Fibroblast of pulmonary artery (primary cell): ENCODE results near the gene ASPG.

ENCODE experiments used
- DNase-seq: peaks from one replicate; pipeline ENCODE4 v3.0.0-alpha.2; 2010; ENCODE audit warnings: low read depth
- H3K4me3 ChIP-seq: replicated peaks from 2 replicates; pipeline ENCODE4 v1.5.1; 2011; ENCODE audit warnings: low read depth, mild to moderate bottlenecking, control low read depth, low read length, moderate library complexity
- TF ChIP-seq, protein P1 (sequence below): IDR thresholded peaks from 2 replicates; pipeline ENCODE4 v1.5.1; 2011; ENCODE audit warnings: mild to moderate bottlenecking, control low read depth, low read length, inconsistent platforms; ENCODE audit errors: missing control alignments

Gene ASPG

DNA sequence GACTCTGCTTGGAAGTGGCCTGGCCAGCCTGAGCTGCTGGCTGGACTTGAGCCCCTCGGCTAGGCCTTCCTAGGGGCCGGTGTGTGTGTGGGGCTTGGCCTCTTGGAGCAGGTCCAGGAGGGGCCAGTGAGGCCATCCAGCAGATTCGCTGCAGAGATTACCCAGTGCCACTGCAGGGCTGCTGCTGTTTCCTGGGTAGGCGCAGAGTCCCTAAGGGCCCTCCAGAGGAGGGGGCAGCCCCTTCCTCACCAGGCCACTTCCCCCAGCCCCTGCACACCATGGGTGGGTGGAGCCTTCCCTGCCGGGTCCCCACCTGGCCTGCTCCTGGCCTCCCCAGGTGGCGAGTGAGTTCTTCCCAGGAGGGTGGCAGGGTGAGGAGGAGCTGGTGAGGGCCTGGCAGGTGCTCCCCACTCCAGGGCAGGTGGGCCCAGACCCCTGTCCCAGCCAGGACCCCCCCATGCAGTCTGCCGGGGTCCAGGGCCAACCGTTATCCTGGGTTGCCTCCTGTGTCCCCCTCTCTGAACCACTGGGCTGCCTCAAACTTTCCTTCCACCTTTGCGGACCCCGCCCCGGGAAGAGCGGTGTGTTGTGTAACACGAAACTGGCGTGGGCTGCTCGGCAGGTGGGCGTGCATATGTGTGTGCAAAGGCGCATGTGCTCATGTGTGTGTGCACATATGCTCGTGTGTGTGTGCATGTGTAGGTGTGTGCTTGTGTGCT, 25.1 kb downstream of the ASPG start:
- H3K4me3 ChIP-seq, result no peak overlapping the region
- TF ChIP-seq, protein P1, sequence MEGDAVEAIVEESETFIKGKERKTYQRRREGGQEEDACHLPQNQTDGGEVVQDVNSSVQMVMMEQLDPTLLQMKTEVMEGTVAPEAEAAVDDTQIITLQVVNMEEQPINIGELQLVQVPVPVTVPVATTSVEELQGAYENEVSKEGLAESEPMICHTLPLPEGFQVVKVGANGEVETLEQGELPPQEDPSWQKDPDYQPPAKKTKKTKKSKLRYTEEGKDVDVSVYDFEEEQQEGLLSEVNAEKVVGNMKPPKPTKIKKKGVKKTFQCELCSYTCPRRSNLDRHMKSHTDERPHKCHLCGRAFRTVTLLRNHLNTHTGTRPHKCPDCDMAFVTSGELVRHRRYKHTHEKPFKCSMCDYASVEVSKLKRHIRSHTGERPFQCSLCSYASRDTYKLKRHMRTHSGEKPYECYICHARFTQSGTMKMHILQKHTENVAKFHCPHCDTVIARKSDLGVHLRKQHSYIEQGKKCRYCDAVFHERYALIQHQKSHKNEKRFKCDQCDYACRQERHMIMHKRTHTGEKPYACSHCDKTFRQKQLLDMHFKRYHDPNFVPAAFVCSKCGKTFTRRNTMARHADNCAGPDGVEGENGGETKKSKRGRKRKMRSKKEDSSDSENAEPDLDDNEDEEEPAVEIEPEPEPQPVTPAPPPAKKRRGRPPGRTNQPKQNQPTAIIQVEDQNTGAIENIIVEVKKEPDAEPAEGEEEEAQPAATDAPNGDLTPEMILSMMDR, result no peak
- DNase-seq, result no peak

DNA sequence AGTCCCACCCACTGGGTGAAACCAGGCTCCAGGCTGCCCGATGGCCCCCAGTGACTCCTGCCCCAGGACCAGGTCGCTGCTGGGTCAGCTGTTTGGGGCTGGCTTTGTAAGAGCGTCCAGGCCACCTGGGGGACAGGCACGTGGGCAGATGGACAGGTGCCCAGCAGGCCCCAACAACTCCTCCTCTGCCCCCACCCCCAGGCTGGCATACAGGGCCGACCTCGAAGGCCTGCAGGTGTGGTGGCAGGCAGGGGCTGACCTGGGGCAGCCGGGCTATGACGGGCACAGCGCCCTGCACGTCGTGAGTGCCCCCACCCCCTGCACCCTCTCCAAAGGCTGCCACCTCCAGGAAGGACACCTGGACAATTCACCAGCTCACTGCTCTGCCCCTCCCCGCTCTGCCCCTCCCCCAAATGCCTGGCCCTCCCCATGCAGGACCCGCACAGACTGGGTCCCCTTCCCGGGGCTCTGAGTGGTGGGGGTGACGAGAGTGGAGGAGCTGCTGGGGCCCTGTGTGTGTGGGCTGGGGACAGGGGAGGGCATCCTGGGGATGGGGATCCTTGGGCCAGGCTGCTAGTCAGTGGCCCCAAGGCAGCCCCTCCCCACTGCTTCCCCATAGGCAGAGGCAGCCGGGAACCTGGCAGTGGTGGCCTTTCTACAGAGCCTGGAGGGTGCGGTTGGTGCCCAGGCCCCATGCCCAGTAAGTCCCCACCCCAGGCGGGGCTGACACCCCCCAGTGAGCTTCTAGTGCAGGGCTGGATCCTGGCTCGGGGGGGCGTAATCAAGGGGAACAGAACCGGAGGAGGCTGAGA, 26.0 kb downstream of the ASPG start:
- DNase-seq, result no peak
- no peak overlapping the region for H3K4me3 ChIP-seq
- TF ChIP-seq, protein P1, result no peak

DNA sequence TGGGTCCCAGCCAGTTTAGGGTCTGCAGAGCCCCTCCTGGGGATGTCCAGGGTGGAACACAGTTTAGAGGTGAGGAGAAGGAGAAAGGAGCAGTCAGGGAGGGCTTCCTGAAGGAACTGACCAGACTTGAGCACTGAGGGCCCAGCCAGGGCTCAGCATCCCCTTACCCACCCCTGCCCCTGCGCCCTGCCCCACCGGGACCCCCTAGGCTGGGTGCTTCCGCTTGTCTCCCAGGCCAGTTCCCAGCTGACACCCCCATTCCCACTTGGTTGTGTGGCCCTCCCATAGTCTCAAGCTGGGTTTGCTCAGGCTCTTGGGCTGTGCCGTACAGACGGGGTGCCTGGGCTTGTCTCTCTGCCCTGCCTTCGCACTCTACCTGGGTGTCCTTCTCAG, 26.6 kb downstream of the ASPG start:
- no peak for DNase-seq
- H3K4me3 ChIP-seq, result no peak overlapping the region
- TF ChIP-seq, protein P1, result no peak

DNA sequence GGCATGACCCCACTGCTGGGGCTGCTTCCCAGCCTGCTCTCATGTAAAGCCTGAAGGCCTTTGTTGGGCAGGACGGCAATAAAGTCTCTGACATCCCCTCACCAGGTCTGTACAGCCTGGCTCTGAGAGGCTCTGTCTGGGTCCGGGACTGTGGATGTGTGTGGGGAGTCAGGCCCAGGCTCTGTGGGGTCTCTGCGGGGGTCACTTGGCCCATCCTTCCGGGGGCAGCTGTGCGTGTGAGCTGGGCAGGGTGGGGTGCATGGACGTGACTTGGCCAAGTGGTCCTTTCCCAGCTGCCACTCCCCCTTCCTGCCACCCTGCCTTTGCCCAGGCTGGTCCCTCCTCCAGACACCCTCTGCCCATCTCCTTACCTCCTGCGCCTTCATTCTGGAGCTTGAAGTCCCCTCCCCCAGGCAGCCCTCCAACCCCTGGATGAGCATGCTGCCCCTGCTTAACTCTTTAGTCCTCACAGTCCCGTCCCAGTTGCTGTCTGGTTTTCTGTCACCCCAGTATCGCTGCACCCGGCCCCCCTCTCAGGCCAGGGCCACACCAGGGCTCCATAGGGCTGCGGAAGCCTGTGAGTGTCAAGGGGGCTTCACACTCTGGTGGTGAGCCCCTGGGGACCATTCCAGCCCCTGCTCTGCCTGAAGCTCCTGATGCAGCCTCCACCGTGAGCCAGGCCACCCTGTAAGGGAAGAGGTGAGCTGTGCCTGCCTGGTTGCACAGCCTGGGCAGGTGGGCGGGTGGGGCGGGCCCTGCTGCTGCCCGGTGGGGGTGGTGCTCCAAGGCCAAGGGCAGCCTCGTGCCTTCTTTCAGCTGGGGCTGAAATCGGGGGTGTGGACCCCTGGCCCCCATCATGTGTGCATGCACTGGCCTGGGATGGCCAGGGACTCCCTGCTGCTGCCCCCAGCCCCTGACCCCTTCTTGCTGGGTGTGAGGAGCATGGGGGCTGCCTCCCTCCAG, 27.4 kb downstream of the ASPG start:
- H3K4me3 ChIP-seq, result no peak overlapping the region
- TF ChIP-seq, protein P1, result no peak
- DNase-seq, result no peak

DNA sequence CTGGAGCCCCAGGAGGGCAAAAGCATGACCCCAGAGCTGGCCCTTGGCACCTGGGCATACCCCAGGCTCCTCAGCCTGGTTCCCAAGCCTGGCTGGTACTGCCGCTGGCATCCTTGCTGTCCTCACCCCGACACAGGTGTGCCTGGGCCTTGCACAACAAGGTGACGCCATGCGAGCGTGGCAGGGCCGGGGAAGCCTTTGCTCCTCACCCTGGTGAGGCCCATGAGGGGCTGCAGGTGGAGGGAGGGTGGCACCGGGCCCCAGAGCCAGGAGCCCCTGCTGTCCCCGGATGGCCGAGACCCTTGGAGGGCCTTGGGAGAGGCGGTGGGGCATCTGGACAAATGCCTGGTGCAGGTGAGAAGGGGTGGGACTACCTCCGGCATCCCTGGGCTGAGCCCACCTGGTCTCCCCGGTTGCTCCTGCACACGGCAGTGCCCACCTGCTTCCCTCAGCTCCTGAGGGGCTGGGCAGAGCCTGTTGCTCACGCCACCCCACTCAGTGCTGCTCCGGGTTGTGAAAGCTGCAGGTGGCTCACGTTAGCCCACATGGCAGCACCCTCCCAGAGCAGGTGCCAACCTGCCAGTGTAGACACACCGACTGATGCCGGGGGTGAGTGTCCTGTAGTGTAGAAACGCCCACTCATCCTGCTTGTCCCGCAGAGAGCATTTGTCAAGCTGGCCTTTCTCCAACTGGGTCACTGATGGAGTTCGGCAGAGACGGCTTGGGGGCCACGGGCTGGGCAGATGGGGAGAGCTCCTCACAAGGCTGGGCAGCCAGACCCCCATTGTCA, 28.3 kb downstream of the ASPG start:
- no peak for DNase-seq
- H3K4me3 ChIP-seq, result no peak overlapping the region
- TF ChIP-seq, protein P1, result no peak
